ENCODE results near the gene MED27.

MED27 gene, protein sequence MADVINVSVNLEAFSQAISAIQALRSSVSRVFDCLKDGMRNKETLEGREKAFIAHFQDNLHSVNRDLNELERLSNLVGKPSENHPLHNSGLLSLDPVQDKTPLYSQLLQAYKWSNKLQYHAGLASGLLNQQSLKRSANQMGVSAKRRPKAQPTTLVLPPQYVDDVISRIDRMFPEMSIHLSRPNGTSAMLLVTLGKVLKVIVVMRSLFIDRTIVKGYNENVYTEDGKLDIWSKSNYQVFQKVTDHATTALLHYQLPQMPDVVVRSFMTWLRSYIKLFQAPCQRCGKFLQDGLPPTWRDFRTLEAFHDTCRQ

GRCh38 chr9:132079391-132080091 lies at the start of gene MED27:
Gene MED27 (minus strand): TSS chr9:132079867. CDS start chr9:132079844, 23 bp downstream.
- peak within 1 kb of the TSS; percentile 94 for H3K27ac Mint-ChIP-seq
- H3K9me3 Mint-ChIP-seq: no peaks in the 10 kb centered on the region
- H3K4me3 Mint-ChIP-seq: peak within 1 kb of the TSS; percentile 97
- H3K27me3 Mint-ChIP-seq: peaks cover 7% of the 10 kb centered on the region
- peaks cover 32% of the 10 kb centered on the region for H3K36me3 Mint-ChIP-seq (ENCODE audit: low read depth)
- peaks cover 51% of the 10 kb centered on the region for H3K4me1 Mint-ChIP-seq (ENCODE audit: low read depth)

DNA sequence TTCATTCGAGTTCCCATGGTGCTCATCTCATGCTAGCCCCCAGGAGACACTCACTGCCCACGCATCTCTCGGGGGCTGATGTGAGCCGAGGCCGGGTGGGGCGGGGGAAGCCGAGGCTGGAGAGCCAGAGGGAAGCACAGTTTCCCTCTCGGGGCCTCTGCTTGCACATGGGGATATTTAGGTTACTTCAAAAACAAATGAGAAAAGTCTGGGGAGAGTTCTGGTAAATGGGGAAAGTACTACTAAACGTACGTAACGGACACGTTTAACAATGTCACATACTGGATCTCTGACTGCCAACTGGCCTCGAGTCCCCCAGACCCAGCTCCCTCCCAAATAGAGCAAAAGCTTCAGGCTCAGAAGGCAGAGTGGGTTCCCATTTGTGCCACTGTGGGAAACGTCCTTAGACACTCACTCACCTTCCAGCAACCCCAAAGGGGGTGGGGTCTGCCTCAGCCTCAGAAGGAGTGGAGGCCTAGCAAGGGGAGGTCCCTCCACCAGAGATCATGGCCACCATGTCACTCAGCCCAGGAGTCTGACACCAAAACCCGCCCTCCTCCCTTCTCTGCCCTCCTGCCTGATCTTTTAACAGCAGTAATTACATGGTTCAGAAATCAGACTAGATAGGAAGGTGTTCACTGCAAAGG lies 48.3 kb upstream of the MED27 start:
- H3K36me3 Mint-ChIP-seq (ENCODE audit: low read depth): no peaks in the 10 kb centered on the region
- no peak overlapping the region for H3K4me3 Mint-ChIP-seq
- H3K27ac Mint-ChIP-seq: no peak overlapping the region
- H3K27me3 Mint-ChIP-seq: peaks cover 86% of the 10 kb centered on the region
- H3K9me3 Mint-ChIP-seq: no peaks in the 10 kb centered on the region
- H3K4me1 Mint-ChIP-seq (ENCODE audit: low read depth): peaks cover 24% of the 10 kb centered on the region

- Mint-ChIP-seq H3K9me3 (no peaks in the 10 kb centered on the region), H3K36me3 (ENCODE audit: low read depth) (no peaks in the 10 kb centered on the region), H3K27ac (no peak overlapping the region), H3K4me3 (peak overlapping the region; percentile 46), H3K4me1 (ENCODE audit: low read depth) (peaks cover 24% of the 10 kb centered on the region), H3K27me3 (peaks cover 87% of the 10 kb centered on the region)
Observed at GRCh38 chr9:132126680-132127236, 47.1 kb upstream of the MED27 start.

DNA sequence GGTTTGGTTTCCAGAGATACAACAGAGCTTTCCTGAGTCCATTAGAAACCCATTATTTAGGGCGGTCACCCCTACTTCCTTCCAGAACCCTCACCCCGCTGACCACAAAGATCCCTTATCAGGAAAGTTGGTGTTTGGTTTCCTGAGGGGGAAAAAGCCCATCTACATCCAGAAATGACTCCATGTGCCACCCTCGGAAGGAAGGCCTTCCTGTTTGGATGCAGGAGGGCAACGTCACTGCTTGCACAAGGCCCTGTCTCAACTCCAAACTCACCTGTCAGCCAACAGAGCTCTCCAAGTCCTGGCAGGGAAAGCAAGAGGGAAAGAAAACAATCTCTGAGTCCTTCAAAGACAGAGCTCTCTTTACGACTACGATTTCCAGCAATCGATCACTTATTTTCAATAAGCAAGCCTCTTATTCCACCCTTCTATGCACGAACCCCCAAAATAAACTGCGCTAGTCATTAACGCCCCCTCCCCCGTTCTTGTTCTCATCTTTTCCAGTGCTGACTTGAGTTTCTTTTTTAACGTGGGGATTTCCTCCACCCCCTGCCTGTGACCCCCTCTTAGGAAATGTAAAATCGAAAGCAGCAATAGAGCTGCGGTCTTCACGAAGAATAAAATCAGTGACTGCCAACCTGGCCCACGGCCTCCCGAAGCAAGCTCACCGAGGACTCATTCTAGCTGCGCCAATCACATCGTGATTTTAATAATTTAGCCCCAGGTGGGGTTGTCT lies 46.4 kb upstream of the MED27 start:
- H3K27me3 Mint-ChIP-seq: peaks cover 85% of the 10 kb centered on the region
- peak overlapping the region; percentile 43 for H3K27ac Mint-ChIP-seq
- H3K4me3 Mint-ChIP-seq: peak overlapping the region; percentile 46
- H3K9me3 Mint-ChIP-seq: no peaks in the 10 kb centered on the region
- H3K4me1 Mint-ChIP-seq (ENCODE audit: low read depth): peaks cover 24% of the 10 kb centered on the region
- no peaks in the 10 kb centered on the region for H3K36me3 Mint-ChIP-seq (ENCODE audit: low read depth)

- H3K9me3 Mint-ChIP-seq: no peaks in the 10 kb centered on the region
- H3K4me3 Mint-ChIP-seq: no peak overlapping the region
- no peaks in the 10 kb centered on the region for H3K36me3 Mint-ChIP-seq (ENCODE audit: low read depth)
- peaks cover 84% of the 10 kb centered on the region for H3K27me3 Mint-ChIP-seq
- no peak overlapping the region for H3K27ac Mint-ChIP-seq
- H3K4me1 Mint-ChIP-seq (ENCODE audit: low read depth): peaks cover 24% of the 10 kb centered on the region
Observed at GRCh38 chr9:132125361-132125760, 45.7 kb upstream of the MED27 start.

DNA sequence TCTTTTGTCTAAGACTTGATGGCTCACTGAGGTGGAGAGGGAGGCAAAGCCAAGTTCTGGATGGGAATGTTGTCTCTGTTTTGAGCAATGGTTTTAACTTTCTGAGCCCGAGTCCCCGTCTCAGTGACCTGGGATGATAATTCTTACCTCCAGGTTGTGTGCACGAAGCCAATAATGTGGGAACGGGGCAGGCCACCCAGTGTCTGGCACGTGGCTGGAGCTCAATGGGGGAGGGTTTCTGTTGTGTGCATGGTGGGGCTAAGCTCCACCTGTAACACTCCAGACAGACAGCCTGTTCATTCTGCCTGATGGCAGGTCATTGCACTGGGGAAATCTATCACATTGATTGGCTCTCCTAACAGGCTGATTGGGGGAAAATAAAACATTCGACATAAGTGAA lies 45.1 kb upstream of the MED27 start:
- no peak overlapping the region for H3K27ac Mint-ChIP-seq
- H3K27me3 Mint-ChIP-seq: peaks cover 83% of the 10 kb centered on the region
- no peaks in the 10 kb centered on the region for H3K36me3 Mint-ChIP-seq (ENCODE audit: low read depth)
- no peak overlapping the region for H3K4me3 Mint-ChIP-seq
- no peaks in the 10 kb centered on the region for H3K9me3 Mint-ChIP-seq
- H3K4me1 Mint-ChIP-seq (ENCODE audit: low read depth): peaks cover 24% of the 10 kb centered on the region

GRCh38 chr9:132121021-132121420 lies 41.4 kb upstream of the MED27 start:
- Mint-ChIP-seq H3K9me3 (no peaks in the 10 kb centered on the region), H3K27me3 (peaks cover 86% of the 10 kb centered on the region), H3K4me1 (ENCODE audit: low read depth) (peaks cover 9% of the 10 kb centered on the region), H3K27ac (no peak overlapping the region), H3K4me3 (no peak overlapping the region), H3K36me3 (ENCODE audit: low read depth) (no peaks in the 10 kb centered on the region)

- Mint-ChIP-seq H3K4me3 (no peak overlapping the region), H3K4me1 (ENCODE audit: low read depth) (no peaks in the 10 kb centered on the region), H3K27me3 (peaks cover 74% of the 10 kb centered on the region), H3K27ac (no peak overlapping the region), H3K9me3 (peaks cover 7% of the 10 kb centered on the region), H3K36me3 (ENCODE audit: low read depth) (no peaks in the 10 kb centered on the region)
Observed at GRCh38 chr9:132117694-132118093, 38.0 kb upstream of the MED27 start.

- Mint-ChIP-seq H3K4me3 (no peak overlapping the region), H3K4me1 (ENCODE audit: low read depth) (no peaks in the 10 kb centered on the region), H3K9me3 (peaks cover 7% of the 10 kb centered on the region), H3K27me3 (peaks cover 76% of the 10 kb centered on the region), H3K36me3 (ENCODE audit: low read depth) (no peaks in the 10 kb centered on the region), H3K27ac (no peak overlapping the region)
Observed at GRCh38 chr9:132116583-132116982, 36.9 kb upstream of the MED27 start.

DNA sequence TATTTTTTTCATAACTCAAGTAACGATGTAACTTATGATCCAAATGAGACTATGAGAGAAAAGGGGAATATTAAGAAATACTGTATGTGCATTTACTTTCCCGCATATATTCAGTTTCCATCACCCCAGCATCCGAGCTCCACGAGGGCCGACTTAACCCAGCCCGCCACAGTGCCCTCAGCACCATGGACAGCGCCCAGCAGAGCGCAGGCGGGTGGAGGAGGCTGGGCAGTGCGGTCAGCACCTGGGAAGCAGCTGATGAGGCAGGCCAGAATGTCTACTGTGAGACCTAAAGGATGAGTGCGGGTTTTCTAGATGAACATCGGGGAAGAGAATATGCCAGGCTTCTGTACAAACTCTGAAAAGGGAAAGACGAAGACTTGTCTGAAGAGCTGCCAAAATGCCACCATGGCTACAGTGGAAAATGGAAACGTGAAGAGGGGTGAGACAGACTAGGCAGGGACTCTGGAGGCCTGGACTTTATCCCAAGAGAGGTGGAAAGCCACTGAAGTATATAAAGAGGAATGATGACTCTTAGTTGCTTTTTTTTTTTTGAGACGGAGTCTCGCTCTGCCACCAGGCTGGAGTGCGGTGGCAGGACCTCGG lies 34.5 kb upstream of the MED27 start:
- Mint-ChIP-seq H3K36me3 (ENCODE audit: low read depth) (no peaks in the 10 kb centered on the region), H3K4me3 (no peak overlapping the region), H3K9me3 (peaks cover 7% of the 10 kb centered on the region), H3K4me1 (ENCODE audit: low read depth) (no peaks in the 10 kb centered on the region), H3K27ac (no peak overlapping the region), H3K27me3 (peaks cover 69% of the 10 kb centered on the region)

DNA sequence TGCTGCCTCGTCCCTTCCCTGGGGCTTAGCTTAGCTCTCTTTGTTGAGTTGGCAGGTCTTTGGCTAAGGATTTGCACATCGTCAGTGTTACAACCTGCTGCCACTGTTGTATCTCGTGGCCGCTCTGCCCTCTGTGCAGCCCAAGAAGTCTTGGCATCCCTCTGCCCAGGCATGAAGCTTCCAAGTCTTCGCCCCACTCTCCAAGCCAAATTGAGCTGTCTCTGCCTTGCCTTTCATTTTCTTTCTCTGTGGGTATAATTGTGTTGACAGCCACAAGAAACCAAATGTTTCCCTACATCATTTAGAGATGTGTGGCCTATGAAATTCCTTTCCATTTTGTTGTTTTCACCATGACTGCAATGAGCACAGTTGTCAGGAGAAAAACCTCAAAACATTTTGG lies 29.6 kb upstream of the MED27 start:
- Mint-ChIP-seq H3K4me3 (no peak overlapping the region), H3K36me3 (ENCODE audit: low read depth) (no peaks in the 10 kb centered on the region), H3K27ac (no peak overlapping the region), H3K27me3 (peaks cover 55% of the 10 kb centered on the region), H3K9me3 (peaks cover 3% of the 10 kb centered on the region), H3K4me1 (ENCODE audit: low read depth) (no peaks in the 10 kb centered on the region)

DNA sequence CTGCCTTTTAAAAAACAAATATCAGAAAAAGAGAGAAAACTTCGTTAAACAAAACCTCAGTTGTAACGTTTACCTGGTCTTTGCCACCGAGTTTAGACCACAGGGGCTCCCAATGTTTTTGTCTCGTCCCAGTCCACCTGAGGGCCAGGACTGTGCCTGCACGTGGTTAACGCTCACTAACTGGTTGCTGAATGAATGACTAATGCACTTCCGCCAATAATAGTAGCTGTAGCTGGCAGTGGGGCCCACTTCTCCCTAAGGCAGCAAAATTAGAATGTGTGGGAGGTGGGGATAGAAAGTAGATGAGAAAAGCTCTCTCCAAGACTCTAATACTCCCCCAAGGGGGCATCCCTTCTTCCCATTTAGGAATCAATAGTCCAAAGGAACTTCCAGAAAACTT lies 29.1 kb upstream of the MED27 start:
- Mint-ChIP-seq H3K27me3 (peaks cover 50% of the 10 kb centered on the region), H3K4me1 (ENCODE audit: low read depth) (no peaks in the 10 kb centered on the region), H3K4me3 (no peak overlapping the region)

GRCh38 chr9:132099741-132100407 lies 20.2 kb upstream of the MED27 start:
- peaks cover 45% of the 10 kb centered on the region for H3K27me3 Mint-ChIP-seq
- H3K4me1 Mint-ChIP-seq (ENCODE audit: low read depth): no peaks in the 10 kb centered on the region
- no peak overlapping the region for H3K4me3 Mint-ChIP-seq
- no peaks in the 10 kb centered on the region for H3K9me3 Mint-ChIP-seq
- no peak overlapping the region for H3K27ac Mint-ChIP-seq
- no peaks in the 10 kb centered on the region for H3K36me3 Mint-ChIP-seq (ENCODE audit: low read depth)

More for the DNA sequence above, 29.1 kb upstream of the MED27 start:
- no peak overlapping the region for H3K27ac Mint-ChIP-seq
- H3K36me3 Mint-ChIP-seq (ENCODE audit: low read depth): no peaks in the 10 kb centered on the region
- no peaks in the 10 kb centered on the region for H3K9me3 Mint-ChIP-seq

DNA sequence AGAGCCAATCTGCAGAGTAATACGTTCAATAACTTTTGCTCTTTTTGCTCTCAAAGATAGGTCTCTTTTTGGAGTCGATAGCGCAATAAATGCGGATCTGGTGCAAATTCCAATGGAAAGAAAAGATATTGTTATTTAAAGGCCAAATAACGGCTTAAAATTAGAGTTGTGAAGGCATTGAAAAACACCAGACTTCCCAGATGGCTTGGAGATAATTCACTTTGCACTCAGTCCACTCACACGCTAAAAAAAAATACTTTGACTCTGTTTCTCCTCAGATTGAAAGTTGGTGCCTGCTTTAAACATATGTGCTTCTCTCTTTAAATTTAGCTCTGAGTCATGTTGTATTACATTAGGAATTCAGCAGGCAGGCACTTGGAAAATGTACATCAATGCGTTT lies 19.5 kb upstream of the MED27 start:
- Mint-ChIP-seq H3K4me1 (ENCODE audit: low read depth) (peaks cover 5% of the 10 kb centered on the region), H3K27me3 (peaks cover 43% of the 10 kb centered on the region), H3K9me3 (no peaks in the 10 kb centered on the region), H3K4me3 (no peak overlapping the region), H3K27ac (no peak overlapping the region), H3K36me3 (ENCODE audit: low read depth) (no peaks in the 10 kb centered on the region)
